Astrocyte (in vitro differentiated cells and primary cell): Measurements from ENCODE around the gene HOXD13. TPM values are rescaled to one million over a fixed set of nuclear protein-coding genes. Genes with fewer than 3 reads are reported as not detected.

Experiments used
- DNase-seq: peaks from one replicate; pipeline ENCODE4 v3.0.0-alpha.2; 2010; ENCODE audit warnings: low read depth
- FAIRE-seq: peaks from 2 replicates; lab custom pipeline; 2011; peaks lifted over from hg19 to GRCh38; lab: Jason Lieb, UNC
- H2AFZ ChIP-seq: 2 replicates; pipeline ENCODE4 v1.6.0; 2012; ENCODE audit warnings: low read depth, low read length, inconsistent platforms
- H3K27ac ChIP-seq: 2 replicates; pipeline ENCODE4 v1.5.1; 2011; ENCODE audit warnings: low read depth, low read length, inconsistent platforms
- H3K27me3 ChIP-seq: 2 replicates; pipeline ENCODE4 v1.6.0; 2011; ENCODE audit warnings: low read length, inconsistent platforms; ENCODE audit not compliant: insufficient read depth
- H3K36me3 ChIP-seq: 2 replicates; pipeline ENCODE4 v1.5.1; 2011; ENCODE audit warnings: low read length, inconsistent platforms; ENCODE audit not compliant: insufficient read depth
- H3K4me1 ChIP-seq: 2 replicates; pipeline ENCODE4 v1.5.1; 2011; ENCODE audit warnings: low read length, inconsistent platforms; ENCODE audit not compliant: insufficient read depth
- H3K4me2 ChIP-seq: 2 replicates; pipeline ENCODE4 v1.6.0; 2012; ENCODE audit warnings: low read length, inconsistent platforms
- H3K4me3 ChIP-seq: 2 replicates; pipeline ENCODE4 v1.5.1; 2011; ENCODE audit warnings: low read depth, mild to moderate bottlenecking, low read length, inconsistent platforms; ENCODE audit not compliant: insufficient read depth
- H3K79me2 ChIP-seq: 2 replicates; pipeline ENCODE4 v1.6.0; 2012; ENCODE audit warnings: mild to moderate bottlenecking, low read length, inconsistent platforms; ENCODE audit not compliant: insufficient read depth
- H3K9ac ChIP-seq: 2 replicates; pipeline ENCODE4 v1.6.0; 2012; ENCODE audit warnings: mild to moderate bottlenecking, low read length, inconsistent platforms
- H3K9me3 ChIP-seq: 2 replicates; pipeline ENCODE4 v1.5.1; 2012; ENCODE audit warnings: low read depth, mild to moderate bottlenecking, low read length, inconsistent platforms; ENCODE audit not compliant: insufficient read depth
- H4K20me1 ChIP-seq: 2 replicates; pipeline ENCODE4 v1.6.0; 2012; ENCODE audit warnings: low read length, inconsistent platforms; ENCODE audit not compliant: insufficient read depth
- H3K27ac Mint-ChIP-seq: one replicate; pipeline ENCODE4 v1.8.0; 2021; ENCODE audit warnings: mild to moderate bottlenecking, mixed read lengths; ENCODE audit not compliant: unreplicated experiment
- H3K27me3 Mint-ChIP-seq: one replicate; pipeline ENCODE4 v1.8.0; 2021; ENCODE audit warnings: low read depth, mixed read lengths; ENCODE audit not compliant: unreplicated experiment
- H3K36me3 Mint-ChIP-seq: one replicate; pipeline ENCODE4 v1.8.0; 2021; ENCODE audit warnings: low read depth, mixed read lengths; ENCODE audit not compliant: unreplicated experiment
- H3K4me1 Mint-ChIP-seq: one replicate; pipeline ENCODE4 v1.8.0; 2021; ENCODE audit warnings: low read depth, mixed read lengths; ENCODE audit not compliant: unreplicated experiment
- H3K4me3 Mint-ChIP-seq: one replicate; pipeline ENCODE4 v1.8.0; 2021; ENCODE audit warnings: mild to moderate bottlenecking, moderate library complexity, mixed read lengths; ENCODE audit not compliant: unreplicated experiment
- H3K9me3 Mint-ChIP-seq: one replicate; pipeline ENCODE4 v1.8.0; 2021; ENCODE audit warnings: mild to moderate bottlenecking, mixed read lengths; ENCODE audit not compliant: unreplicated experiment
- EZH2 ChIP-seq: IDR thresholded peaks from 2 replicates; pipeline ENCODE4 v1.6.1; 2012; ENCODE audit warnings: mild to moderate bottlenecking, low read length, inconsistent platforms; ENCODE audit not compliant: insufficient read depth
- total RNA-seq: library from RNA; stranded (reverse); gene quantifications from 2 replicates; pipeline ENCODE4 v1.2.1, GENCODE V29; 2021
- TF ChIP-seq, protein P1 (sequence below): IDR thresholded peaks from 2 replicates; pipeline ENCODE4 v1.5.1; 2011; ENCODE audit warnings: low read depth, mild to moderate bottlenecking, inconsistent platforms, low read length, moderate library complexity; ENCODE audit not compliant: insufficient read depth

HOXD13 gene
- total RNA-seq, 1 donor from 2014 or later, result not detected

DNA sequence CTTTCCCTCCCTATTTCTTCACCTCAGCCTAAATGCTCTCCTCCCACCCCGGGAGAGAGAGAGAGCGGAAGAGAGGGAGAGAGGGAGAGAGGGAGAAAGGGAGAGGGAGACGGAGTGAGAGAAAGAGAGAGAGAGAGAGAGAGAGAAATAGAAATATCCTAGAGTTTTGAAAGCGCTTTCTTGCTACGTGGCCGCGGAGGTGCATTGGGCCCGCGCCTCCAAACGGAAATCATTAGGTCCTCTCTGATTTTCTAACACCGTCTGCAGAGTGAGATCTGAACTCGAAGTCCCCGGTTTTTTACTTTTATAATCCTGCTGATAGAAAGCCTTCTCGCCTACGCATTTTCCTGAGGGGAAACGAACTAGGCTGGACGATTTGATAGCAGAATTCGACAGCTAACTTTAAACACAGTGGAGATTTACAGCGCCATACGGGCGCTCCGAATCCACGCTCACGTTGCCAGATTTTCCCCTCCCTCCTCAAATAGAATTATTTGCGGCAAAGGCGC lies 7.9 kb upstream of the HOXD13 start:
- H3K36me3 ChIP-seq, result no peaks in the 10 kb centered on the region
- peaks cover 93% of the 10 kb centered on the region for H3K27me3 ChIP-seq
- FAIRE-seq, result no peak
- H3K9me3 Mint-ChIP-seq, result peaks cover 37% of the 10 kb centered on the region
- H3K9ac ChIP-seq, result no peak overlapping the region
- H3K9me3 ChIP-seq, result peaks cover 3% of the 10 kb centered on the region
- H3K27me3 Mint-ChIP-seq, result peaks cover 81% of the 10 kb centered on the region
- DNase-seq, result no peak
- H3K4me1 ChIP-seq, result peaks cover 3% of the 10 kb centered on the region
- peak; percentile 6 for TF ChIP-seq EZH2
- TF ChIP-seq, protein P1, sequence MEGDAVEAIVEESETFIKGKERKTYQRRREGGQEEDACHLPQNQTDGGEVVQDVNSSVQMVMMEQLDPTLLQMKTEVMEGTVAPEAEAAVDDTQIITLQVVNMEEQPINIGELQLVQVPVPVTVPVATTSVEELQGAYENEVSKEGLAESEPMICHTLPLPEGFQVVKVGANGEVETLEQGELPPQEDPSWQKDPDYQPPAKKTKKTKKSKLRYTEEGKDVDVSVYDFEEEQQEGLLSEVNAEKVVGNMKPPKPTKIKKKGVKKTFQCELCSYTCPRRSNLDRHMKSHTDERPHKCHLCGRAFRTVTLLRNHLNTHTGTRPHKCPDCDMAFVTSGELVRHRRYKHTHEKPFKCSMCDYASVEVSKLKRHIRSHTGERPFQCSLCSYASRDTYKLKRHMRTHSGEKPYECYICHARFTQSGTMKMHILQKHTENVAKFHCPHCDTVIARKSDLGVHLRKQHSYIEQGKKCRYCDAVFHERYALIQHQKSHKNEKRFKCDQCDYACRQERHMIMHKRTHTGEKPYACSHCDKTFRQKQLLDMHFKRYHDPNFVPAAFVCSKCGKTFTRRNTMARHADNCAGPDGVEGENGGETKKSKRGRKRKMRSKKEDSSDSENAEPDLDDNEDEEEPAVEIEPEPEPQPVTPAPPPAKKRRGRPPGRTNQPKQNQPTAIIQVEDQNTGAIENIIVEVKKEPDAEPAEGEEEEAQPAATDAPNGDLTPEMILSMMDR, result no peak
- H3K4me1 Mint-ChIP-seq, result no peaks in the 10 kb centered on the region
- no peak overlapping the region for H3K4me3 ChIP-seq
- no peak overlapping the region for H3K4me3 Mint-ChIP-seq
- H3K79me2 ChIP-seq, result no peaks in the 10 kb centered on the region
- no peak overlapping the region for H3K4me2 ChIP-seq
- H4K20me1 ChIP-seq, result peaks cover 20% of the 10 kb centered on the region
- H3K27ac Mint-ChIP-seq, result no peak overlapping the region
- H2AFZ ChIP-seq, result no peak overlapping the region
- peaks cover 2% of the 10 kb centered on the region for H3K36me3 Mint-ChIP-seq
- H3K27ac ChIP-seq, result no peak overlapping the region

DNA sequence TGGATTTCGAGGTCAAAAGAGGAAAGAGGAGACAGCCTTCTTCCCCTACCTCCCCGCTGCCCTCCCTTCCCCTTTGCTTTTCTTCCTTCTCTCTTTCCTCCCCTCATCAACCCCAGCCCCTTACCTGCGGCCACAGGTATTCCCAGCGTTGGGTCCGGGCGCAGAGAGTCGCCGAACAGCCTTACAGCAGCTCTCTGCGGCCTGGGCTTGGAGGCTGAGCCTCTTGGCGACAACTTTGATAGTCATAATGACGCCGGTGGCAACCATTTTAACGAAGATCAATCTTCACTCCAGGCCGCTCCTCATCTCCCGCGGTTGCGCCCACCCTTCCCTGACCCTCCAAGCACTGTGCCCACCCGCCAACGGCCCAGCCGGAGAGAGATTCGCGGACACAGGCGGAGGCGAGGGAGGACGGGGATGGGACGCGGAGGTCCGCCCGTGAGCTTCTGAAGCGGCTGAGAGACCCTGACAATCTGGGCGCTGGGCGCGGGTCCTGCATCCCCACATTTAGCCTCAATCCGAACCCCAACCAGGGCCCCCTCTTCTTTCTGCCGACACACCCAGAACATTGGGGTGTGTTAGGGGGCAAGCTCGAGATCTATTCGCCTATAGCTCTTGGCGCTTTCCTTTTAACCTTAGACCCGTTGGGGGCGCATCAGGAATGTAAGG lies 7.3 kb upstream of the HOXD13 start:
- H3K4me3 Mint-ChIP-seq, result no peak overlapping the region

More for the DNA sequence above, 7.3 kb upstream of the HOXD13 start:
- no peak for DNase-seq
- Histone ChIP-seq H3K36me3 (no peaks in the 10 kb centered on the region), H2AFZ (no peak overlapping the region), H3K4me1 (peaks cover 3% of the 10 kb centered on the region), H3K27me3 (peaks cover 97% of the 10 kb centered on the region), H3K4me2 (no peak overlapping the region), H3K27ac (no peak overlapping the region), H3K9ac (no peak overlapping the region), H3K79me2 (no peaks in the 10 kb centered on the region), H3K9me3 (peaks cover 3% of the 10 kb centered on the region), H3K4me3 (no peak overlapping the region), H4K20me1 (peaks cover 25% of the 10 kb centered on the region)
- Mint-ChIP-seq H3K36me3 (peaks cover 2% of the 10 kb centered on the region), H3K27ac (no peak overlapping the region), H3K9me3 (peaks cover 37% of the 10 kb centered on the region), H3K27me3 (peaks cover 87% of the 10 kb centered on the region), H3K4me1 (no peaks in the 10 kb centered on the region)
- peak; percentile 52 for TF ChIP-seq EZH2
- TF ChIP-seq, protein P1, result no peak
- FAIRE-seq, result no peak
